ENCODE results near the gene AXIN2.

DNA sequence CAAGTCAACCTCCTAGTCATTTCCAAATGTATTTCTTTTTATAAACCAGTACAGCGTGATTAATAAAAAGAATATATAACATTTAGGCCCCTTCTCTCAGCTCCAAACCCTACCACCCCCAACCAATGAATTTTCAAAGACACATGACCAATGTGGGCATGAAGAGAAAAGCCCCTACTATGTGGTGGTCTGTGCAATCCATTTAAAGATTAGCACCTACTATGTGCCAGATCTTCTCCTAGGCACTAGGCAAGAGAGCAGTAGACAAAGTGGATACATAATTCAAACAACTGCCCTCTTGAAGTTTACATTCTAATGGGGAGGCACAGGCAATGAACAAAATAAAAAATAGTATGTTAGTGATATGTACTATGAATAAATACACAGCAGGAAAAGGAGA is 19.4 kb downstream of the AXIN2 start:
- TF ChIP-seq, protein P1, sequence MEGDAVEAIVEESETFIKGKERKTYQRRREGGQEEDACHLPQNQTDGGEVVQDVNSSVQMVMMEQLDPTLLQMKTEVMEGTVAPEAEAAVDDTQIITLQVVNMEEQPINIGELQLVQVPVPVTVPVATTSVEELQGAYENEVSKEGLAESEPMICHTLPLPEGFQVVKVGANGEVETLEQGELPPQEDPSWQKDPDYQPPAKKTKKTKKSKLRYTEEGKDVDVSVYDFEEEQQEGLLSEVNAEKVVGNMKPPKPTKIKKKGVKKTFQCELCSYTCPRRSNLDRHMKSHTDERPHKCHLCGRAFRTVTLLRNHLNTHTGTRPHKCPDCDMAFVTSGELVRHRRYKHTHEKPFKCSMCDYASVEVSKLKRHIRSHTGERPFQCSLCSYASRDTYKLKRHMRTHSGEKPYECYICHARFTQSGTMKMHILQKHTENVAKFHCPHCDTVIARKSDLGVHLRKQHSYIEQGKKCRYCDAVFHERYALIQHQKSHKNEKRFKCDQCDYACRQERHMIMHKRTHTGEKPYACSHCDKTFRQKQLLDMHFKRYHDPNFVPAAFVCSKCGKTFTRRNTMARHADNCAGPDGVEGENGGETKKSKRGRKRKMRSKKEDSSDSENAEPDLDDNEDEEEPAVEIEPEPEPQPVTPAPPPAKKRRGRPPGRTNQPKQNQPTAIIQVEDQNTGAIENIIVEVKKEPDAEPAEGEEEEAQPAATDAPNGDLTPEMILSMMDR (conservative IDR thresholded peaks at IDR 0.05; ENCODE audit: low read depth, low read length): no peak
- TF ChIP-seq EZH2 (IDR thresholded peaks at IDR 0.05; ENCODE audit: borderline replicate concordance, low read depth, low read length, poor library complexity, severe bottlenecking): no peak
